Stomach (tissue), 9 donors: ENCODE measurements around the gene PHACTR3. TPM values are rescaled to one million over a fixed set of nuclear protein-coding genes. Genes with fewer than 3 reads are reported as not detected.

Source experiments
- DNase-seq, 2 donors: peaks; one replicate each; pipeline versions ENCODE4 v3.0.0 to v3.0.0-alpha.2; 2013 to 2019
- H3K27ac ChIP-seq, 5 donors: fragments of 200-600 bp in 4 of 5; sonication (generic) in 4 of 5; one replicate each; pipeline ENCODE4 v1.5.1; 2013 to 2019; ENCODE audit warnings: mild to moderate bottlenecking in 1 of 5, moderate library complexity in 1 of 5
- H3K27me3 ChIP-seq, 3 donors: fragments of 200-600 bp; sonication (generic); one replicate each; pipeline ENCODE4 v1.5.1; 2017 to 2019; ENCODE audit warnings: mixed run types in 1 of 3
- H3K36me3 ChIP-seq, 4 donors: fragments of 200-600 bp; sonication (generic); 1 replicate in 3 of 4; 2 replicates in 1 of 4; pipeline ENCODE4 v1.5.1; 2016 to 2019
- H3K4me1 ChIP-seq, 4 donors: fragments of 200-600 bp; sonication (generic); one replicate each; pipeline ENCODE4 v1.5.1; 2016 to 2019
- H3K4me3 ChIP-seq, 4 donors: fragments of 200-600 bp; sonication (generic) in 3 of 4; one replicate each; pipeline ENCODE4 v1.5.1; 2016 to 2019; ENCODE audit warnings: mild to moderate bottlenecking in 1 of 4
- H3K9me3 ChIP-seq, 4 donors: fragments of 200-600 bp; sonication (generic); one replicate each; pipeline ENCODE4 v1.5.1; 2016 to 2019
- CTCF ChIP-seq, 7 experiments: fragments of 450-650 bp in 4 of 7; fragments of 200-600 bp in 3 of 7; sonication (generic) in 3 of 7; IDR thresholded peaks; one replicate each; pipeline ENCODE4 v1.5.1; 2016 to 2019; ENCODE audit warnings: antibody characterized with exemption in 7 of 7, control low read depth in 2 of 7, mild to moderate bottlenecking in 1 of 7
- EP300 ChIP-seq: sonication (generic); formaldehyde crosslinking; IDR thresholded peaks from one replicate; pipeline ENCODE4 v1.6.1; 2017; ENCODE audit warnings: antibody characterized with exemption
- POLR2A ChIP-seq, 4 donors: fragments of 450-650 bp; IDR thresholded peaks; one replicate each; pipeline ENCODE4 v1.6.1; 2016; ENCODE audit warnings: antibody characterized with exemption in 4 of 4, control low read depth in 2 of 4, mild to moderate bottlenecking in 1 of 4, moderate library complexity in 1 of 4
- POLR2AphosphoS5 ChIP-seq, 3 donors: sonication (generic); formaldehyde crosslinking; IDR thresholded peaks; one replicate each; pipeline ENCODE4 v1.6.1; 2016; ENCODE audit warnings: antibody characterized with exemption in 3 of 3
- WGBS, 5 donors: extraction: QIAGEN DNeasy Blood & Tissue Kit in 3 of 5; methylation state at CpG; one replicate each; pipeline versions ENCODE4 v1.1.5 to v1.1.7; 2013 to 2018; 5-methylcytosine and 5-hydroxymethylcytosine counted together
- intact Hi-C: fragments of 100-400 bp; cut with DNase I; formaldehyde crosslinking; loops from one replicate; pipeline ENCODE4 v1.15.1; 2023; ENCODE audit warnings: low total_unique reads
- polyA plus RNA-seq, 3 donors: library from polyadenylated mRNA; stranded (reverse); fragments of 200-250 nt; gene quantifications; one replicate each; pipeline ENCODE4 v1.2.3, GENCODE V29; 2013
- total RNA-seq, 5 donors: library from RNA; depleted of rRNA; stranded (reverse); fragments of >200 nt; gene quantifications; one replicate each; pipeline versions ENCODE4 v1.1.0 to v1.2.3, GENCODE V29; 2014 to 2016
- donor health status: healthy with polysubstance abuse.
- donor health status: Bipolar disorder and iron deficiency.
- donor health status: healthy.

The PHACTR3 gene
- total and polyA plus RNA-seq, 8 donors = 0.55 to 3.7 (median 3.2) TPM; not detected in 3

GRCh38 chr20:59737816-59738215, 133.5 kb downstream of the PHACTR3 start:
- Histone ChIP-seq H3K36me3 (no peaks in the 10 kb centered on the region), H3K4me3 (no peak overlapping the region), H3K9me3 (no peaks in the 10 kb centered on the region), H3K27ac (no peak overlapping the region), H3K4me1 (no peaks in the 10 kb centered on the region), H3K27me3 (peaks cover 0 to 81% (median 8%) of the 10 kb centered on the region in 3 donors)
- intact Hi-C loops = no loop called here
- 61 to 83% (median 70%) methylated on average over 4 of the region's 4 CpGs for WGBS, 5 donors
- no peak for DNase-seq
- TF ChIP-seq CTCF (IDR thresholded peaks at IDR 0.05) = no peak
- no peak for TF ChIP-seq POLR2A (IDR thresholded peaks at IDR 0.05)

GRCh38 chr20:59738851-59739250, 134.5 kb downstream of the PHACTR3 start:
- intact Hi-C loops = no loop called here
- TF ChIP-seq CTCF (IDR thresholded peaks at IDR 0.05) (no peak), EP300 (no peak), POLR2A (IDR thresholded peaks at IDR 0.05) (no peak), POLR2AphosphoS5 (IDR thresholded peaks at IDR 0.05) (no peak)
- no peak overlapping the region for H3K27ac ChIP-seq
- no peak overlapping the region for H3K4me3 ChIP-seq
- H3K9me3 ChIP-seq = no peaks in the 10 kb centered on the region
- H3K36me3 ChIP-seq = no peaks in the 10 kb centered on the region
- peaks cover 0 to 74% (median 8%) of the 10 kb centered on the region in 3 donors for H3K27me3 ChIP-seq
- 46 to 63% (median 53%) methylated on average over 4 of the region's 4 CpGs for WGBS, 5 donors
- DNase-seq = no peak
- no peaks in the 10 kb centered on the region for H3K4me1 ChIP-seq

GRCh38 chr20:59740621-59741020, 136.3 kb downstream of the PHACTR3 start:
- Histone ChIP-seq H3K27ac (no peak overlapping the region), H3K27me3 (peaks cover 0 to 70% (median 8%) of the 10 kb centered on the region in 3 donors), H3K4me1 (no peaks in the 10 kb centered on the region), H3K4me3 (no peak overlapping the region), H3K9me3 (no peaks in the 10 kb centered on the region), H3K36me3 (no peaks in the 10 kb centered on the region)
- intact Hi-C loops = no loop called here
- no peak for TF ChIP-seq POLR2AphosphoS5 (IDR thresholded peaks at IDR 0.05)
- no peak for TF ChIP-seq POLR2A (IDR thresholded peaks at IDR 0.05)
- no peak for TF ChIP-seq CTCF (IDR thresholded peaks at IDR 0.05)
- no peak for TF ChIP-seq EP300
- 63 to 78% (median 73%) methylated on average over 5 to 7 of the region's 7 CpGs for WGBS, 5 donors
- DNase-seq = no peak

GRCh38 chr20:59741073-59741472, 136.7 kb downstream of the PHACTR3 start:
- Histone ChIP-seq H3K9me3 (no peaks in the 10 kb centered on the region), H3K36me3 (no peaks in the 10 kb centered on the region), H3K4me1 (no peaks in the 10 kb centered on the region), H3K4me3 (no peak overlapping the region), H3K27me3 (peaks cover 0 to 65% (median 8%) of the 10 kb centered on the region in 3 donors), H3K27ac (no peak overlapping the region)
- no peak for DNase-seq
- TF ChIP-seq POLR2AphosphoS5 (IDR thresholded peaks at IDR 0.05) (no peak), CTCF (IDR thresholded peaks at IDR 0.05) (no peak), EP300 (no peak), POLR2A (IDR thresholded peaks at IDR 0.05) (no peak)
- intact Hi-C loops = no loop called here
- WGBS, 5 donors = 81 to 90% (median 87%) methylated on average over 12 of the region's 12 CpGs
